ENCODE results near the gene FAM181B.

FAM181B gene

DNA sequence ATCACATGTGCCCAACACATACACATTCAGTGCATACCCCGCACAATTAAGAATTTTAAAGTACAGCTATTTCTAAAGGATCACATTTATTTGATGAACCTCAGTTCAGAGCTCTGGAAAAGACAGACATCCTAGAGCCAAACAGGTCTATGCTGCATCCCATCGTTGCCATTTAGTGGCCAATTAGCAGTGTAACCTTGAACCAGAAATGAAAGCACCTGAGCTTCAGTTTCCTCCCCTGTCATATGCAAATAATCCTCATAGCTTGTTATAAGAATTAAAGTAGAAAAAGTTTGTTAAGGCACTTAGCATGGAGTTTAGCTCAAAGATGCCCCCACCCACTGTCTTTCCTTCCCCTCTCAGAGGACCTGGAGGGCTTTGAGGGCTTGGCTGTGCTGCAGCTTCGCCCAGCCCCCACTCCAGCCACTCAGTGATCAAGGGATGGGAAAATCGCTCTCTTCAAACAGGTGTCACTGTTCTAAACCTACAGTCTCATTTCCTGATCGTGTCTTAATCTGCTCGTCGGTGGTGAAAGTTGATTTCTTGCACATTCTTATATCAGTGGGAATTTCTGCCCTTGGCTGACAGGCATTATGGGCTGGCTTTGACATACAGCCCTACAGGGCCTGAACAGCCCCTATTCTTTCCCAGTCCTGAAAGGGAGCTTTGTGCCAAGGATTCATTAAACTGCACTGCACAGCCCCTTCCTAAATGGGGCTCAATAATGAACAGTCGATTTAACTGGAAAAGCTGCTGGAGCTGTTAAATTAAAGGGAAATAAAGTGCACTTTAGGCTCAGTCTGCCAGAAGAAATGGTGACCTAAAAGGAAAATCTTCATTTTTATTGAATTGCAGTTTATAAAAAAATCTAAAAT, 23.3 kb upstream of the FAM181B start:
- no peak overlapping the region for H3K4me3 ChIP-seq
- TF ChIP-seq, protein P1, sequence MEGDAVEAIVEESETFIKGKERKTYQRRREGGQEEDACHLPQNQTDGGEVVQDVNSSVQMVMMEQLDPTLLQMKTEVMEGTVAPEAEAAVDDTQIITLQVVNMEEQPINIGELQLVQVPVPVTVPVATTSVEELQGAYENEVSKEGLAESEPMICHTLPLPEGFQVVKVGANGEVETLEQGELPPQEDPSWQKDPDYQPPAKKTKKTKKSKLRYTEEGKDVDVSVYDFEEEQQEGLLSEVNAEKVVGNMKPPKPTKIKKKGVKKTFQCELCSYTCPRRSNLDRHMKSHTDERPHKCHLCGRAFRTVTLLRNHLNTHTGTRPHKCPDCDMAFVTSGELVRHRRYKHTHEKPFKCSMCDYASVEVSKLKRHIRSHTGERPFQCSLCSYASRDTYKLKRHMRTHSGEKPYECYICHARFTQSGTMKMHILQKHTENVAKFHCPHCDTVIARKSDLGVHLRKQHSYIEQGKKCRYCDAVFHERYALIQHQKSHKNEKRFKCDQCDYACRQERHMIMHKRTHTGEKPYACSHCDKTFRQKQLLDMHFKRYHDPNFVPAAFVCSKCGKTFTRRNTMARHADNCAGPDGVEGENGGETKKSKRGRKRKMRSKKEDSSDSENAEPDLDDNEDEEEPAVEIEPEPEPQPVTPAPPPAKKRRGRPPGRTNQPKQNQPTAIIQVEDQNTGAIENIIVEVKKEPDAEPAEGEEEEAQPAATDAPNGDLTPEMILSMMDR (IDR thresholded peaks at IDR 0.05) = no peak
- no peak overlapping the region for H3K27ac ChIP-seq
- no peak for DNase-seq (ENCODE audit: low spot score)

DNA sequence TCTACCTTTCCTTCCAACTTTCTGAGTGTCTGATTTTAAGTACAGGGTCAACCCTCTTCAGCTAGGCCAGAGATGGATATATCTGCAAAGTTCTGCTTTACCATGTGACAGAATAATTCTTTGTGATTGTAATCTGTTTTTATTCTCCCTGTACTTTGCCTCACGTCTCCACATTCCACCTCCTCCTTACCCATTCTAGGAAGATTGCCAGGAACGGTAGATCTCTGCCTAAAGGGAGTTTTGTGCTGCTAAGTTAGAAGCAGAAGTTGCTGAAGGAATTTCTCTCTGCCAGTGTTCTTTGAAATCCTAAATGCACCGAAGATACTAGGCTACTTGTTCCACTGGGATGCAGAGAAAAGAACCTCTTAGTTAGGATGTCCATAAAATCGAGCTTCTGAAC, 20.7 kb upstream of the FAM181B start:
- H3K4me3 ChIP-seq = no peak overlapping the region
- TF ChIP-seq, protein P1 (IDR thresholded peaks at IDR 0.05) = no peak
- no peak for DNase-seq (ENCODE audit: low spot score)
- no peak overlapping the region for H3K27ac ChIP-seq

DNA sequence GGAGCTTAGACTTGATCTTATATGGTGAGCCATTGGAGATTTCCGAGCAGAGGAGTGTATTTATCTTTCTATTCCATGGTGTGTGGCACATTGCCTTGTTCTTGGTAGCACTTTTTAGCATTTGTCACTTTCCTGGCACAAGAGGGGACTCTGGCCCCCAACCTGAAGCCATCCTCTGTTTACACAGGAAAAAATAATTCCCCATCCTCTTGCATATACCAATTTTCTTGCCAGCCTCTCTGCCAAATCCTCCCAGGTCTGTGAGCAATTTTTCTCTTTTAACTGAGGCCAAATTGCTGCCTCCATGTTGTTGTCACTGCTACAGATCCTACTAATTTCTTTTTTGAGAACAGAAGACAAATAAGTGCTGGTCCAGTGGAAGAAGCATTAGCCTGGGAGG, 20.3 kb upstream of the FAM181B start:
- no peak for DNase-seq (ENCODE audit: low spot score)
- Histone ChIP-seq H3K27ac (no peak overlapping the region), H3K4me3 (no peak overlapping the region)
- TF ChIP-seq, protein P1 (IDR thresholded peaks at IDR 0.05) = no peak

DNA sequence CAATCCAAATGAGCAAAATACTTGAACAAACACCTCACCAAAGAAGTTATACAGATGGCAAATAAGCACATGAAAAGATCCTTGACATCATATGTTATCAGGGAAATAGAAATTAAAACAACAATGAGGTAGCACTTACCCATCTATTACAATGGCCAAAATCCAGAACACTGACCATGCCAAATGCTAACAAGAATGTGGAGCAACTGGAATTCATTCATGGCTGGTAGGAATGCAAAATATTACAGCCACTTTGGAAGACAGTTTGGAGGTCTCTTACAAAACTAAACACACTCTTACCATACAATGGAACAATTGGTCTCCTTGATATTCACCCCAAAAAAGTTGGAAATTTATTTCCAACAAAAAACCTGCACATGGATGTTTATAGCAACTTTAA, 19.1 kb upstream of the FAM181B start:
- H3K4me3 ChIP-seq = no peak overlapping the region
- H3K27ac ChIP-seq = no peak overlapping the region
- no peak for DNase-seq (ENCODE audit: low spot score)
- TF ChIP-seq, protein P1 (IDR thresholded peaks at IDR 0.05) = no peak

DNA sequence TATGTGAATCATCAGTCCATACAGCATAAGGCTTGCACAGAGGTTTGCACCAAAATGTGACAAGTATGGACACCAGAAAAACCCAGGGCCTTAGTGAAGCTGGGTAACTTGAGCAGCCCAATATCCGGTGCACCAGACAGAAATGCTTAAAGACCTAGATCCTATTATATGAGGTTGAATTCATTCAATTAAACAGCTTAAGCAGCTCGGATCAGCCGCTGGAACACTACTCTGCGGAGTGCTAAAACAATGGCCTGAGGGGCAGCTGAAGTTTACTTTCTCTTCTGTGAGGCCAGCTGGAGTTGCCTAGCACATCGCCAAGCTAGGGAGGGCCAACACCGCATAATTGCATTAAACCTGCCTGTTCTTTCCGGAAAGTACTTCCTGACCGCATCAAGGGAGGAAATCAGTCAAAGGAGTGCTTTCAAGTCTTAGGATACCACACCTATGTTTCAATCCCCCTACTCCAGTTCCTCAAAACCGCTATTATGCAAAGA, 17.0 kb upstream of the FAM181B start:
- DNase-seq (ENCODE audit: low spot score) = no peak
- H3K4me3 ChIP-seq = no peak overlapping the region
- no peak overlapping the region for H3K27ac ChIP-seq
- TF ChIP-seq, protein P1 (IDR thresholded peaks at IDR 0.05) = no peak

DNA sequence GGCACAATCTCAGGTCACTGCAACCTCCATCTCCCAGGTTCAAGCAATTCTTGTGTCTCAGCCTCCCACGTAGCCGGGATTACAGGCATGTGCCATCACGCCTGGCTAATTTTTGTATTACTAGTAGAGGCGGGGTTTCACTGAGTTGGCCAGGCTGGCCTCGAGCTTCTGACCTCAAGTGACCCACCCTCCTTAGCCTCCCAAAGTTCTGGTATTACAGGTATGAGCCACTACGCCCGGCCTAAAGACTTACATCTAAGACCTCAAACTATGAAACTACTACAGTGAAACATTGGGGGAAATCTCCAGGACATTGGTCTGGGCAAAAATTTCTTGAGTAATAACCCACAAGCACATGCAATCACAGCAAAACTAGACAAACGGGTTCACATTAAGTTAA, 13.8 kb upstream of the FAM181B start:
- no peak for DNase-seq (ENCODE audit: low spot score)
- Histone ChIP-seq H3K27ac (no peak overlapping the region), H3K4me3 (no peak overlapping the region)
- TF ChIP-seq, protein P1 (IDR thresholded peaks at IDR 0.05) = no peak

DNA sequence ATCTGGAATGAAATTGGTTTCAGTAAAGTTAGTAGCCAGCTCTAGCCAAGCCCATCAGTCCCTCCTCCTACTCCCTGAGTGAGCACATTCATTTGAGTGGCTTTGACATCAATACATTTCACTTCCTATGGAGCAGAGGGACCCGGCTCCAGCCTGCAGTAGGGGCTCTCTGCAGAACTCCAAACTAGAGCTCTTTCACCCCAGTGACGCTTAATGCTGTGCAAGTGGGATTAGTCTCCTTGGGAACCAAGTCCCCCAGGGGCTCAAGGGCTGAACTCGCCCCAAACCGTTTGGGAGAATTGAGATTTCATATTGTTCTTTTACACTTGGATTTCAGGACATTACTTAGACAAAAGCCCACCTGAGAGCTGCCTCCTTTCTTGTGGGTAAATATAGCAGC, 4.4 kb upstream of the FAM181B start:
- H3K27ac ChIP-seq = no peak overlapping the region
- TF ChIP-seq, protein P1 (IDR thresholded peaks at IDR 0.05) = no peak
- no peak overlapping the region for H3K4me3 ChIP-seq
- no peak for DNase-seq (ENCODE audit: low spot score)
